CD8-positive, alpha-beta memory T cell (primary cell): ENCODE measurements around the gene PTPMT1. TPM values are rescaled to one million over a fixed set of nuclear protein-coding genes. Genes with fewer than 3 reads are reported as not detected.

ENCODE experiments used
- CTCF ChIA-PET: fragments of 350-600 bp; sonication (Branson Sonifier 250); formaldehyde crosslinking; loops from one replicate; lab custom pipeline; 2021; ENCODE audit warnings: antibody characterized with exemption; lab: Charles Lee
- POLR2A ChIA-PET: fragments of 350-600 bp; sonication (Branson Sonifier 250); formaldehyde crosslinking; loops from one replicate; lab custom pipeline; 2021; ENCODE audit warnings: antibody characterized with exemption; lab: Charles Lee
- DNase-seq, 5 donors: peaks; one replicate each; pipeline versions ENCODE4 v3.0.0 to v3.0.0-alpha.2; 2020 to 2022; ENCODE audit warnings: mixed read lengths in 1 of 5
- H3K27ac ChIP-seq: one replicate; pipeline ENCODE4 v1.7.0; 2013; ENCODE audit warnings: low read depth, mild to moderate bottlenecking, low read length, moderate library complexity
- H3K27me3 ChIP-seq: 2 replicates; pipeline ENCODE4 v1.7.0; 2013; ENCODE audit warnings: low read length, mild to moderate bottlenecking; ENCODE audit not compliant: insufficient read depth, poor library complexity, severe bottlenecking
- H3K36me3 ChIP-seq: 2 replicates; pipeline ENCODE4 v1.7.0; 2013; ENCODE audit warnings: mild to moderate bottlenecking, low read length, moderate library complexity; ENCODE audit not compliant: insufficient read depth
- H3K4me1 ChIP-seq: 2 replicates; pipeline ENCODE4 v1.7.0; 2013; ENCODE audit warnings: mild to moderate bottlenecking, low read length, moderate library complexity; ENCODE audit not compliant: insufficient read depth
- H3K4me3 ChIP-seq: 2 replicates; pipeline ENCODE4 v1.7.0; 2013; ENCODE audit warnings: mild to moderate bottlenecking, low read length
- H3K9me3 ChIP-seq: 2 replicates; pipeline ENCODE4 v1.7.0; 2013; ENCODE audit warnings: mild to moderate bottlenecking, low read length
- H3K27ac Mint-ChIP-seq, 8 donors: one replicate each; pipeline ENCODE4 v1.8.0; 2020 to 2021; ENCODE audit warnings: mixed read lengths in 8 of 8, mild to moderate bottlenecking in 6 of 8, inconsistent platforms in 3 of 8, moderate library complexity in 3 of 8
- H3K27me3 Mint-ChIP-seq, 2 donors: one replicate each; pipeline ENCODE4 v1.8.0; 2020 to 2021; ENCODE audit warnings: mixed read lengths in 2 of 2, mild to moderate bottlenecking in 1 of 2, moderate library complexity in 1 of 2
- H3K36me3 Mint-ChIP-seq, 3 donors: one replicate each; pipeline ENCODE4 v1.8.0; 2020 to 2021; ENCODE audit warnings: mixed read lengths in 3 of 3, inconsistent platforms in 1 of 3, mild to moderate bottlenecking in 1 of 3
- H3K4me1 Mint-ChIP-seq, 3 donors: one replicate each; pipeline ENCODE4 v1.8.0; 2020 to 2021; ENCODE audit warnings: mixed read lengths in 3 of 3, inconsistent platforms in 1 of 3, mild to moderate bottlenecking in 1 of 3
- H3K4me3 Mint-ChIP-seq, 7 donors: one replicate each; pipeline ENCODE4 v1.8.0; 2020 to 2021; ENCODE audit warnings: mixed read lengths in 7 of 7, mild to moderate bottlenecking in 6 of 7, moderate library complexity in 4 of 7, inconsistent platforms in 2 of 7
- H3K9me3 Mint-ChIP-seq, 5 donors: one replicate each; pipeline ENCODE4 v1.8.0; 2020 to 2022; ENCODE audit warnings: mixed read lengths in 5 of 5, mild to moderate bottlenecking in 3 of 5, moderate library complexity in 2 of 5, inconsistent platforms in 1 of 5
- polyA plus RNA-seq: library from polyadenylated mRNA; unstranded; fragments of 300-500 nt; fragmentation: Illumina TruSeq; gene quantifications from one replicate; pipeline ENCODE4 v1.2.3, GENCODE V29; 2021
- total RNA-seq, 2 experiments: library from RNA; stranded (reverse); gene quantifications; one replicate each; pipeline ENCODE4 v1.2.3, GENCODE V29; 2021

The PTPMT1 gene, protein sequence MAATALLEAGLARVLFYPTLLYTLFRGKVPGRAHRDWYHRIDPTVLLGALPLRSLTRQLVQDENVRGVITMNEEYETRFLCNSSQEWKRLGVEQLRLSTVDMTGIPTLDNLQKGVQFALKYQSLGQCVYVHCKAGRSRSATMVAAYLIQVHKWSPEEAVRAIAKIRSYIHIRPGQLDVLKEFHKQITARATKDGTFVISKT
- 10 to 100 TPM; 53.3 to 53.8 TPM for total RNA-seq
- polyA plus RNA-seq, result 71.2 TPM

DNA sequence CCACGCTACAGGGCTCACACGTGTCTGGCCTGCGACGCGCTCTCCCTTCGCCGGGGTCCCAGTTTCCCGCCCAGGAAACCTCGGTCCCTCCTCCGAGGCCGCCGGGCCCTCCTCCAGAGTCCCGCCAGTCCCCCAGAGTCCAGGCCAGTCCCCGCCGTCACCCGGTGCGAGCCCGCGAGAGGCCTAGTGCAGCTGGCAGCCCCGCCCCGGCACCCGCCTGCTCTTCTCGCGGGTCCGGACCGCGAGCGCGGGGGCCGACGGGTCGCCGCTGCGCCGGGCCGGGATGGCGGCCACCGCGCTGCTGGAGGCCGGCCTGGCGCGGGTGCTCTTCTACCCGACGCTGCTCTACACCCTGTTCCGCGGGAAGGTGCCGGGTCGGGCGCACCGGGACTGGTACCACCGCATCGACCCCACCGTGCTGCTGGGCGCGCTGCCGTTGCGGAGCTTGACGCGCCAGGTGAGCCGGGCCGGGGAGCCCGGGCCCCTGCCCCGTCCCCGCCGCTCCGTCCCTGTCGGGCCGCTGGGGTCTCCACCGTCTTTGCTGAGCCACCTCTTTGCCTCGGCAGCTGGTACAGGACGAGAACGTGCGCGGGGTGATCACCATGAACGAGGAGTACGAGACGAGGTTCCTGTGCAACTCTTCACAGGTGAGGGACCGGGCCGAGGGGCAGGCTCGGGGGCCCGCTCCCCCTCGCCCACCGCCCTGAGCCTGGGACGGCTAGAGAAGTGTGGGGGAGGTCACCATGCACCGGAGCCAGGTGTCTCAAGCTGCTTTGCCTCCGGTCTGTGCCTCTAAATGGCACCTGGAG lies at the start of gene PTPMT1:
Gene PTPMT1, plus strand, starts transcription at position 260 of the 809 bp plus-strand sequence. Its CDS starts 24 bp downstream, at position 284.
- Mint-ChIP-seq H3K36me3 (peaks cover 0 to 12% (median 2%) of the 10 kb centered on the region in 3 donors), H3K9me3 (no peaks in the 10 kb centered on the region), H3K4me1 (peaks cover 14 to 32% (median 22%) of the 10 kb centered on the region in 3 donors), H3K27ac (peak within 1 kb of the TSS; percentile 72 to 93 (median 86)), H3K27me3 (no peaks in the 10 kb centered on the region), H3K4me3 (peak within 1 kb of the TSS; percentile 81 to 91 (median 82))
- no peaks in the 10 kb centered on the region for H3K9me3 ChIP-seq
- ChIA-PET CTCF (interaction anchor here (1.1 to 3.3 kb wide), 3 partner anchors 10 to 14 kb away, joined by 4 to 18 read pairs (median 9); partner anchors contain the start of gene CELF1), POLR2A (interaction anchor here (0.5 to 2.1 kb wide), 7 partner anchors 11 to 626 kb away, joined by 3 to 19 read pairs (median 4); partner anchors contain the start of genes CELF1, KBTBD4 and NDUFS3)
- peaks cover 2% of the 10 kb centered on the region for H3K36me3 ChIP-seq
- H3K4me3 ChIP-seq, result peak within 1 kb of the TSS; percentile 80
- peak; percentile 47 to 75 (median 57) for DNase-seq
- peaks cover 6% of the 10 kb centered on the region for H3K4me1 ChIP-seq
- peak within 1 kb of the TSS; percentile 72 for H3K27ac ChIP-seq
- no peaks in the 10 kb centered on the region for H3K27me3 ChIP-seq

DNA sequence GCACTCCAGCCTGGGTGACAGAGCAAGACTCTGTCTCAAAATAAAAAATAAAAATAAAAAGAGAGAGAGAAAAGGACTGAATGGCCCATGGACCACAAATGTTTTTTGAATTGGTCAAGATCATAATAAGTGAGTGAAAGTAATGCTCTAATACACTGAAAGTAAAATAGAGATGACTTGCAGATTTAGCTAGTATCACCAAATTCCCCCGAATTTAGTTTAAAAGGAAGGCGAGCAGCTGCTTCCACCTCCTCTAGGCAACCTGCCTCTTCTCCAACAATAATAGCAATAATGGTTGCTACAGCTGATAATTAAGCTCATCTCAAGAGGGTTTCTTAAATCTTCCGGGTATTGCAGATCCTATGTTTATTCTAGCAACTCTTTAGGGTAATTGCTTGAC lies 49.2 kb upstream of the PTPMT1 start:
- Histone ChIP-seq H3K4me1 (peaks cover 65% of the 10 kb centered on the region), H3K36me3 (no peaks in the 10 kb centered on the region), H3K9me3 (no peaks in the 10 kb centered on the region), H3K27ac (no peak overlapping the region), H3K27me3 (no peaks in the 10 kb centered on the region), H3K4me3 (no peak overlapping the region)
- peaks cover 0 to 27% (median 3%) of the 10 kb centered on the region in 3 donors for H3K36me3 Mint-ChIP-seq
- H3K9me3 Mint-ChIP-seq, result no peaks in the 10 kb centered on the region
- H3K27me3 Mint-ChIP-seq, result peaks cover 0 to 1% of the 10 kb centered on the region in 2 donors
- H3K4me3 Mint-ChIP-seq, result peak overlapping the region in 2 of 7 donors; percentile 12 to 39
- CTCF ChIA-PET, result interaction anchor here (1.1 to 1.5 kb wide), 2 partner anchors 9 to 37 kb away, joined by 3 read pairs; partner anchors contain the start of gene CELF1
- peaks cover 61 to 91% (median 81%) of the 10 kb centered on the region in 3 donors for H3K4me1 Mint-ChIP-seq
- POLR2A ChIA-PET, result no interaction called here
- no peak for DNase-seq
- H3K27ac Mint-ChIP-seq, result peak overlapping the region in 4 of 8 donors; percentile 23 to 37 (median 30)

DNA sequence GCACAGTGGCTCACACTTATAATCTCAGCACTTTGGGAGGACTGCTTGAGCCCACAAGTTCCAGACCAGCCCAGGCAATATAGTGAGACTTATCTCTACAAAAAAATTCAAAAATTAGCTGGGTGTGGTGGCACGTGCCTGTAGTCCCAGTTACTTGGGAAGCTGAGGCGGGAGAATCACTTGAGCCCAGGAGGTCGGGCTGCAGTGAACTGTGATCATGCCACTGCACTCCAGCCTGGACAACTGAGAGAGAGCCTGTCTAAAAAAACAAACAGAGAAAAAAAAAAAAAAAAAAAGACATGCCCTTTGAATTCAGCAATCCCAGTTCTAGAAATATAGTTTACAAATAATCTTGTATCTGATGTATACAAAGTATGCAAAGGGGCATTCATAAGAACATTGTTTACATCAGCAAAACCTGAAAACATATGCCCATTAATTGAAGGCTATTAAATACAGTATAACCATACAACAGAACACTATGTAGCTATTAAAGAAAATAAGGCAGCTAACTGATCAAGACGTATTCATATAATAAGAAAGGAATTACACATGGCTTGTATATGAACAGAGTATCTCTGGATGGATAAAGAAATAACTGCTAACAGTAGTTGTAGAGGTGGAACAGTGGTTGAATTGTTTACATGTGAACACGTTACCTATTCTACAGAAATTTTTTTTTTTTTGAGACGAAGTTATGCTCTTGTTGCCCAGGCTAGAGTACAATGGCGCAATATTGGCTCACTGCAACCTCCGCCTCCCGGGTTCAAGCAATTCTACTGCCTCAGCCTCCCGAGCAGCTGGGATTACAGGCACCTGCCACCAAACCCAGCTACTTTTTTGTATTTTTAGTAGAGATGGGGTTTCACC lies 48.2 kb upstream of the PTPMT1 start:
- H3K27ac ChIP-seq, result no peak overlapping the region
- POLR2A ChIA-PET, result interaction anchor here (0.6 kb wide), 1 partner anchor 243 kb away, joined by 3 read pairs; no protein-coding TSS in a partner anchor
- H3K4me3 Mint-ChIP-seq, result peak overlapping the region in 3 of 7 donors; percentile 15 to 28 (median 16)
- H3K27ac Mint-ChIP-seq, result peak overlapping the region in 5 of 8 donors; percentile 31 to 87 (median 42)
- peaks cover 55% of the 10 kb centered on the region for H3K4me1 ChIP-seq
- no peak for DNase-seq
- H3K27me3 Mint-ChIP-seq, result peaks cover 0 to 1% of the 10 kb centered on the region in 2 donors
- no peaks in the 10 kb centered on the region for H3K9me3 ChIP-seq
- no peaks in the 10 kb centered on the region for H3K27me3 ChIP-seq
- peaks cover 57 to 91% (median 80%) of the 10 kb centered on the region in 3 donors for H3K4me1 Mint-ChIP-seq
- CTCF ChIA-PET, result interaction anchor here (1.5 kb wide), 1 partner anchor 10 kb away, joined by 3 read pairs; no protein-coding TSS in a partner anchor
- H3K36me3 Mint-ChIP-seq, result peaks cover 0 to 20% (median 3%) of the 10 kb centered on the region in 3 donors
- H3K36me3 ChIP-seq, result no peaks in the 10 kb centered on the region
- no peak overlapping the region for H3K4me3 ChIP-seq
- no peaks in the 10 kb centered on the region for H3K9me3 Mint-ChIP-seq

DNA sequence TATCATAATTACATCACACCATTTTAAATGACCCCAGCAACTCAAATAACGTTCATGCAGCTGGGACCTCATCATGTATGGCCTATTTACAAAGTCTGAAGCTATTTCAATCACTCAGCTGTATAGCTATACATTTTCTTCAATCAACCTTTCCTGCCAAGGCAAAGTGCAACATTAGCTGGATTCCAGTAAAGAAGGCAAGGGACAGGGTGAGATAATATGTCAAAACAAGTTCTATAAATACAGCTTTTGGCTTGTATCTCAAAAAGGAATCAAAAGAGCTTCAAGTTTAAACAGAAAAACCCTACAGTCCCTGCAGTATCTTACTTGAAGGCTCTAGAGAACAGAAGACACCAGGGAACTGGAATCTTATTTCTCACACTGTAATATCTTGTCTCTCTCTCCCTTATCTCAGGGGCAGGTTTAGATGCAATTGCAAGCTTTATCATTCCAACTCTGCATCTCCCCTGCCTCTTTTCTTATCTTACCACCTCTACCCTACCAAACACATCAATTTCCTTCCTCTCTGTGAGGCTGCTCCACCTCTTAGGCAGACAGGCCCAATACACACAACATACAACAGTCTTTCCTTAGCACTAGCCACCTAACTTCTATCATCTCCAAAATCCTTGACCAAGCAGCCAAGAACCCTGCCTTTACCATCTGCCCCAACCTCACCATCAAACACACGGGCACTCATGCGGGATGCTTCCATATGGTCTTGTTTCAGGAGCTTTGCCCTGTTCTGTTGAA lies 47.0 kb upstream of the PTPMT1 start:
- H3K36me3 ChIP-seq, result no peaks in the 10 kb centered on the region
- CTCF ChIA-PET, result interaction anchor here (1.8 kb wide), 1 partner anchor 15 kb away, joined by 4 read pairs; no protein-coding TSS in a partner anchor
- H3K27ac ChIP-seq, result no peak overlapping the region
- POLR2A ChIA-PET, result no interaction called here
- H3K27me3 Mint-ChIP-seq, result peaks cover 0 to 1% of the 10 kb centered on the region in 2 donors
- H3K4me3 Mint-ChIP-seq, result peak overlapping the region in 3 of 7 donors; percentile 3 to 52 (median 20)
- H3K9me3 ChIP-seq, result no peaks in the 10 kb centered on the region
- no peaks in the 10 kb centered on the region for H3K27me3 ChIP-seq
- H3K4me3 ChIP-seq, result no peak overlapping the region
- peak overlapping the region in 7 of 8 donors; percentile 4 to 70 (median 46) for H3K27ac Mint-ChIP-seq
- peaks cover 56% of the 10 kb centered on the region for H3K4me1 ChIP-seq
- DNase-seq, result no peak
- no peaks in the 10 kb centered on the region for H3K9me3 Mint-ChIP-seq
- H3K4me1 Mint-ChIP-seq, result peaks cover 59 to 88% (median 80%) of the 10 kb centered on the region in 3 donors
- peaks cover 0 to 17% (median 3%) of the 10 kb centered on the region in 3 donors for H3K36me3 Mint-ChIP-seq

DNA sequence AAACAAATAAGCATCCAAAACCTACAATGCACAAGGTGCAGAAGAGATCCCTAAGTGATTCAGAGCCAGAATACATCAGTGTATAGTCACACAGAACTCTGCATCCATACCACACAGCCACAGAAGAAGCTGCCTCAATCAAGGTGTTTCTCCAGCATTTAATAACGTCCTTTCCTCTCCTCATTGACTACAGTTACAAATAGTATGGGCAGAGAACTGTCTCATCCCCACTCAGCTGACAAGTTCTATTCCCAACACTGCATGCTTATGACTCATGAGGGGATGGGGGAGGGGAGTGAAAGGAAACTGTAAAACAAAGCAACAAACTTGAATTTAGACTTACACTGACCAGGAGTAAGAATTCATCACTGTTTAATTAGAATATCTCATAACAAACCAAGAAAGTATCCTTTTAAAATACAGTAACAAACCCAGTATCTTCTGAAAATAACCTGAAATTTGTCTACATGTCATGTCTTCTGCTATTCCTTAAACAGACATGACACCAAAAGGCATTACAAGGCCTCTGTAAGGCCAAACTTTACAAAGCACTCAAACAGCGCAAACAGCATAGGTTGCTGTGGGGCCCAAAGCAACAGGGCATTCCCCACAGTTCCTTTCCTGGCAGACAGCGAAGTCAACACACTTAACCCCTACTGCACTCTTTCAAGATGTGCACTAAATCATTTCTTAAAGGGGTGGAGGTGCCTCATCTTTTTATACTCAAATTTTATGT lies 41.7 kb upstream of the PTPMT1 start:
- H3K4me3 ChIP-seq, result no peak overlapping the region
- ChIA-PET CTCF (interaction anchor here (1.6 kb wide), 1 partner anchor 11 kb away, joined by 4 read pairs; no protein-coding TSS in a partner anchor), POLR2A (interaction anchor here (0.6 to 1.3 kb wide), 2 partner anchors 11 to 25 kb away, joined by 3 read pairs; no protein-coding TSS in a partner anchor)
- DNase-seq, result peak in 2 of 5 donors; percentile 17 to 49
- no peaks in the 10 kb centered on the region for H3K27me3 ChIP-seq
- peaks cover 44% of the 10 kb centered on the region for H3K4me1 ChIP-seq
- H3K27ac Mint-ChIP-seq, result peak overlapping the region; percentile 53 to 95 (median 82)
- peaks cover 0 to 25% (median 1%) of the 10 kb centered on the region in 3 donors for H3K36me3 Mint-ChIP-seq
- no peaks in the 10 kb centered on the region for H3K27me3 Mint-ChIP-seq
- peak overlapping the region in 6 of 7 donors; percentile 33 to 73 (median 64) for H3K4me3 Mint-ChIP-seq
- no peaks in the 10 kb centered on the region for H3K36me3 ChIP-seq
- peak overlapping the region; percentile 7 for H3K27ac ChIP-seq
- no peaks in the 10 kb centered on the region for H3K9me3 Mint-ChIP-seq
- peaks cover 59 to 84% (median 70%) of the 10 kb centered on the region in 3 donors for H3K4me1 Mint-ChIP-seq
- no peaks in the 10 kb centered on the region for H3K9me3 ChIP-seq

DNA sequence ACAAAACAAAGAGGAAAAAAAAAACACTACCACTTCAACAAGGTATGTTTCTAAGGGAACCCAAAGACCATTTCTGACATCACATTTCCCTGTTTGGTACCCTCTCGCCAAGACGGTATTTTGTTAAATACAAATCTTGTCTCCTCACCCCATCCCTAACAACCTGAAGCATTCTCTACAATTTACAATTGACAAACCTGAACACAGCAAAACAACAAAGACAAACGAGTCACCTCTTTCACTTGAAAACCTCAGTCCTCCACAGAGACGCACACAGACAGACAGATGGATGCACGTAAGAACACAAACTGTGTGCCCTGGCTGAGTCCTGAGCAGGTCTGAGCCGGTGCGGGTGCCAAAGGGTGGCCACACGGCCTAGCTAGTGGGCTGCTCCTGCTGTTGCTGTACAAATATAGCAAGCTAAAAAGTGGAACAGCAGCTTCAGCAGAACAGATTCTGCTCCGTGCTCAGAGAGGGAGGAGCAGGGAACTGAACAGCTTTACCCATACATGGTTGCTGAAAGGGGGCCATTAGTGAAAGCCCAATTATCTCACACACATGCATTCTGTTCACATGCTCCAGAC lies 41.0 kb upstream of the PTPMT1 start:
- peaks cover 38% of the 10 kb centered on the region for H3K4me1 ChIP-seq
- Mint-ChIP-seq H3K9me3 (no peaks in the 10 kb centered on the region), H3K4me1 (peaks cover 54 to 79% (median 65%) of the 10 kb centered on the region in 3 donors), H3K27me3 (no peaks in the 10 kb centered on the region), H3K36me3 (peaks cover 0 to 23% (median 1%) of the 10 kb centered on the region in 3 donors), H3K27ac (peak overlapping the region; percentile 53 to 95 (median 84)), H3K4me3 (peak overlapping the region in 6 of 7 donors; percentile 33 to 73 (median 64))
- ChIA-PET CTCF (interaction anchor here (1.6 kb wide), 1 partner anchor 12 kb away, joined by 4 read pairs; no protein-coding TSS in a partner anchor), POLR2A (interaction anchor here (0.5 to 1.3 kb wide), 2 partner anchors 11 to 361 kb away, joined by 3 to 6 read pairs; no protein-coding TSS in a partner anchor)
- H3K27ac ChIP-seq, result peak overlapping the region; percentile 7
- H3K9me3 ChIP-seq, result no peaks in the 10 kb centered on the region
- no peaks in the 10 kb centered on the region for H3K27me3 ChIP-seq
- no peaks in the 10 kb centered on the region for H3K36me3 ChIP-seq
- peak in 1 of 5 donors; percentile 52 for DNase-seq
- H3K4me3 ChIP-seq, result peak overlapping the region; percentile 7
